NCI-H2029 (cell line): ENCODE results near the gene TMEM41B.
"Not testable (repeated sequence)": the region's sequence is repeated elsewhere in the genome, so short reads cannot be mapped to it uniquely, and the experiment has no call there.

Source experiments
- DNase-seq: peaks from one replicate; lab custom pipeline; 2025; lab: John Stamatoyannopoulos, UW

Gene TMEM41B, protein sequence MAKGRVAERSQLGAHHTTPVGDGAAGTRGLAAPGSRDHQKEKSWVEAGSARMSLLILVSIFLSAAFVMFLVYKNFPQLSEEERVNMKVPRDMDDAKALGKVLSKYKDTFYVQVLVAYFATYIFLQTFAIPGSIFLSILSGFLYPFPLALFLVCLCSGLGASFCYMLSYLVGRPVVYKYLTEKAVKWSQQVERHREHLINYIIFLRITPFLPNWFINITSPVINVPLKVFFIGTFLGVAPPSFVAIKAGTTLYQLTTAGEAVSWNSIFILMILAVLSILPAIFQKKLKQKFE

DNA sequence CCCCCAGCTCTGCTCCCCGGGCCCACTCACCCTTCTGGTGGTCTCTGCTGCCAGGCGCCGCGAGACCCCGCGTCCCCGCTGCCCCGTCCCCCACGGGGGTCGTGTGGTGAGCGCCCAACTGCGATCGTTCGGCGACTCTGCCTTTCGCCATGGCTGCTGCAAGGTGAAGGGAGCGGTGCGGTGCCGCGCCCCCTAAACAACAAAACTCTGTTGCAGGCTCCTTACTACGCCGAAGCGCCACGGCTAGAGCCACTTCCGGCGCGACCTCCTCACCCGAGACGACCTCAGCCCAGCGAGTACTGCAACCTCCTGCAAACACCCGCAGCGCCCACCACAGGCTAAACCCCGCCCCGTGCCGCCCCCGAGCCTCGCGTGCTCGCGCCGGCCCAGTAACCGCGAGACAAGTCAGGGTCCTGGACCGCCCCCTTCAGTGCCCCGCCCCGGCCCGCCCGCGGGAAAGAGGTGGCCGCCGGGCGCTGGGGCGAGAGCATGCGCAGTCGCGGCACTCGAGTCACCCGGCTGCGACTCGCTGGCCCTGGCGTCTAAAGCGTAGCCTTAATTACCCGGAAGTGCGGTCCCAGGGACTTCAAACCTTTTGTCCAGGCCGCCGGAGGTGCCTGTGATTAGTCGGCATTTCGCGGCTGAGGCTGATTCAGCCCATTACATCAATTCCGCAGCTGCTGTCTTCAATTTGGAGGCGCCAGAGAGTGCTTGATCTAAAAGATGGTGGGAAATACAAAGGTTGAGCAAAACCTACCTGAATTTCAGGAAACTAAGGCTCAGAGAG, at the start of gene TMEM41B:
Gene TMEM41B (minus strand): TSS at position 303 of the 787 bp plus-strand sequence. CDS start 152 bp downstream, at position 151.
- DNase-seq, result peak; percentile 99

DNA sequence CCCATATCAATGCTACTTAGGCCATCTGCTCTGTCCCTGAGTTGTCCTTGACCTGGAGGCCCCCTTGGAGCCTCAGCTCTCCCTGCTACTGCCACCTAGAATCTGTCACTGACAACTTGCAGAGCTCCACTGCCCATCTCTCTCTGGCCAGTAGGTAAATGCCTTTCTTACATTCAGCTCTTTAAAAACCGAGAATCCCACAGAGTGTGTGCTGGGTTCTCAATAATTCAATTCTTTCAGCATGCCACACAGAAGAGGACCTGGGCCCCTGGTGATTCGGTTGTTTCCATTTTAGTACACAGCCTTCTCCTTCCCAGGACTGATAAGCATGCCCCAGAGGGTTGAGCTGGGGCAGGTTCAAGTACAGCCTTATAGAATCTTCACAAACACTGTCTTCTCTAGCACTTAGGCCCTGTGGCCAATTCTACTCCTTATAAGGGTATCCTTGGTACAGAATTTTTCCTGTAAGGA, 48.0 kb upstream of the TMEM41B start:
- DNase-seq, result no peak

GRCh38 chr11:9360862-9361622, 46.6 kb upstream of the TMEM41B start:
- not testable (repeated sequence) for DNase-seq

- DNase-seq, result no peak
Observed at GRCh38 chr11:9357041-9357440, 42.6 kb upstream of the TMEM41B start.

DNA sequence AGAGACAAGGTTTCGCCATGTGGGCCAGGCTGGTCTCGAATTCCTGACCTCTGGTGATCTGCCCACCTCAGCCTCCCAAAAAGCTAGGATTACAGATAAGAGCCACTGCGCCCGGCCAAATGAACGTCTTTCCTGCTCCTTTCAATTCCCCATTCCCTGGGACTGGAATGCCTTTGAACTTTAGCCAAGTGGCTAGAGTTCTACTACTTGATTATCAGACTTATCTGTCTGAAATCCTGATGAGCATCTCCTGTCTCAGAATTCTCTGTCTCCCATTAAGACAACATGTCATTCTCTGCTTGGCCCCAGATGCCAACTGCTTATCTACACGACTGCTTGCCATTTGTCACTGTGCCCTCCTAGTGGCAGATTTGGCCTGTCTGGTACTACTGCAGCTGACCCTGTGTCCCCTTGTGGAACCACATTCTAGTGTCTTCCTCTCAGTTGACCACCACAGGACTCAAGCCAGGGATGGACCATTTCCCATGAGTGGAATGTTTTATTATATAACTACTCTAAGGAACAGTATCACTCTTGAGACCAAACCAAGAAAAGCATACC, 37.0 kb upstream of the TMEM41B start:
- no peak for DNase-seq

- DNase-seq, result not testable (repeated sequence)
Observed at GRCh38 chr11:9347779-9348178, 33.4 kb upstream of the TMEM41B start.

DNA sequence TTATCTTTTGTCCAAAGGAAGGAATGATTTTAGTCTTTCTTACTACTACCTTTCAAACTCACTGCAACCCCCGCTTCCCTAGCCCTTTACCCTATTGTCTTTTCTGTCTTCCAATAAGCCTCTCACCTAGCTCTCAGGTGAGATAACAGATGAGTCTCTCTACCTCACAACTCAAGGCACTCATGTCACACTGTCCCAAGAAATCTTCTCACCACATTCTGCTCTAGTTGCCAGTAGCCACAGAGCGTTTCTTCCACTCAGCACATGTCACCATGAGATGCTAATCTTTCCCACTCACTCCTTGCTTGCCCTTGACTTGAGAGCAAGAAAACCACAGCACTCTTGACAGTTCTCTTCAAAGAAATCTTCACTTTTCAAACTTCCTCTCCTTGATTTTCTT, 32.7 kb upstream of the TMEM41B start:
- no peak for DNase-seq

GRCh38 chr11:9344061-9344680, 29.8 kb upstream of the TMEM41B start:
- no peak for DNase-seq

DNA sequence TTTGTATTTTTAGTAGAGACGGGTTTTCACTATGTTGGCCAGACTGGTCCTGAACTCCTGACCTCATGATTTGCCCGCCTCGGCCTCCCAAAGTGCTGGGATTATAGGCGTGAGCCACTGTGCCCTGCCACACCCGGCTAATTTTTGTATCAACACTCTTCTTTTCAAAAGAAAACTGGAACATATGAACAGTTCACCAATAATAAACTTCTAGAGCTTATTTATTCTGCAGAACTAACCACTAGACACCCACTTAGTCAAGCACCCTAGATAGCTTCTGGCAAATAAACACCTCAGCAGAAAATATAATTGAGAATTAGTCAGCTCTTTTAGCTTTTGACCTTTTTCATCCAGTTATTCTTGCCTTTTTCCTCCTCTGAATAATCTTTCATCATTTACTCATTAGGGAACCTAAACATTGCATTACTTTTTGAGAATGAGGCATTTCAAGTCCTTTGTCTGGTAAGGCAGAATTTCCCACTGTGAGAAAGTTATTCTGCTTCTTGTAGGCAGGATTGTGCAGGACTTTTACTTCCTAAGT, 27.3 kb upstream of the TMEM41B start:
- no peak for DNase-seq

DNA sequence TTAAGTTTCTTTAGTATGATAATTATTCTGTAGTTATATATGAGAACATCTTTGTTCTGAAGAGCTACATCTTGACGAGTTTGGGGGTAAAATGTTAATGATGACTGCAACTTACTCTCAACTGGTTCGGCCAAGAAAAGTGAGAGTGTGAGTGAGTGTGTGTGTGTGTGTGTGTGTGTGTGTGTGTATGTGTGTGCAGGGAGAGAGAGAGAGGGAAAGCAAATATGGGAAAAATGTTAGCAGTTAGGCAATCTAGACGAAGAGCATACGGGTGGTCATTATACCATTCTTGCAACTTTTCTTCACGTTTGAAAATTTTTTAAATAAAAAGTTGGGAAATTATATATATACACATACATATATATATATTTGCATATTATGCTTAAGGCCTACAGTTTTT, 18.3 kb upstream of the TMEM41B start:
- DNase-seq, result no peak

- DNase-seq, result no peak
Observed at GRCh38 chr11:9330387-9331384, 16.3 kb upstream of the TMEM41B start.

GRCh38 chr11:9320047-9320446, 5.7 kb upstream of the TMEM41B start:
- no peak for DNase-seq

DNA sequence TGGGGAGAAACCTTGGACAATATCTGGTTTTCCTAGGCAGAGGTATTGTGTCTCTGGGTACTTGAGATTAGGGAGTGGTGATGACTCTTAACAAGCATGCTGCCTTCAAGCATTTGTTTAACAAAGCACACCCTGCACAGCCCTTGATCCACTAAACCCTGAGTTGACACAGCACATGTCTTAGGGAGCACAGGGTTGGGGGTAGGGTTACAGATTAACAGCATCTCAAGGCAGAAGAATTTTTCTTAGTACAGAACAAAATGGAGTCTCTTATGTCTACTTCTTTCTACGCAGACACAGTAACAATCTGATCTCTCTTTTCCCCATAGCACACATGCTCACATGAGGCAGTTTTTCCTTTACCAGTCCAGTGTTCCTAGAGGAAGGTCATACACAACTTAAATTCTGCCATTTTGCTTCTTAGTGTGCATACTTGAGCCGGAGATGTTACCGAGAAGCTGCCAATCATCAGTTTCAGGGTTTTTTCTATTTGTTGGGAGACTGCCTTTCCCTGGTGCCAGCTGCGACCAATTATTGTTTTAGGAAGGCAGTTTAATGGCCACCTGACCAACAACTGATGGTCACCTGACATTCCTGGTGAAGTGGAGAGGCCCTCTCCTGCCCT, 5.1 kb upstream of the TMEM41B start:
- DNase-seq, result not testable (repeated sequence)

- not testable (repeated sequence) for DNase-seq
Observed at GRCh38 chr11:9318442-9319376, 4.3 kb upstream of the TMEM41B start.

- no peak for DNase-seq
Observed at GRCh38 chr11:9316334-9316733, 1.9 kb upstream of the TMEM41B start.

DNA sequence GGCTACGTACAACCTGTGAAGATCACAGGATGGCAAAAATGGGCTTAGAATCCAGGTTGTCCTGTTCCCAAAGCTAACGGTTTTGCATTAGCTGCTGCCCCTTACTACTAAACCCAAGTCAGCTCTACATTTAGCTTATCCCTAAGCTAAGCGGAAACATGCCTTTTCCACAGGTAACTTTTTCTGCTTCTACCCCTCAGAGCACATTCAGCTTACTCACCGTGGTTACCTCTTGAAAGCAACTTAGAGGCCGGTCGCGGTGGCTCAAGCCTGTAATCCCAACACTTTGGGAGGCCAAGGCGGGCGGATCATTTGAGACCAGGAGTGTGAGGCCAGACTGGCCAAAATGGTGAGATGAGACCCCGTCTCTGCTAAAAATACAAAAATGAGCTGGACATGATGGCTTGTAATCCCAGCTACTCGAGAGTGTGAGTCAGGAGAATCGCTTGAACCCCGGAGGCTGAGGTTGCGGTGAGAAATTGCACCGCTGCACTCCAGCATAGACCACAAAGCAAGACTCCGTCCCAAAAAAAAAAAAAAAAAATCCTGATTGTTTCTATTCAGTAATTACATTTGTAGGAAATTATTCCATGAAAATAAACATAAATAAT, 790 bp upstream of the TMEM41B start:
- no peak for DNase-seq

DNA sequence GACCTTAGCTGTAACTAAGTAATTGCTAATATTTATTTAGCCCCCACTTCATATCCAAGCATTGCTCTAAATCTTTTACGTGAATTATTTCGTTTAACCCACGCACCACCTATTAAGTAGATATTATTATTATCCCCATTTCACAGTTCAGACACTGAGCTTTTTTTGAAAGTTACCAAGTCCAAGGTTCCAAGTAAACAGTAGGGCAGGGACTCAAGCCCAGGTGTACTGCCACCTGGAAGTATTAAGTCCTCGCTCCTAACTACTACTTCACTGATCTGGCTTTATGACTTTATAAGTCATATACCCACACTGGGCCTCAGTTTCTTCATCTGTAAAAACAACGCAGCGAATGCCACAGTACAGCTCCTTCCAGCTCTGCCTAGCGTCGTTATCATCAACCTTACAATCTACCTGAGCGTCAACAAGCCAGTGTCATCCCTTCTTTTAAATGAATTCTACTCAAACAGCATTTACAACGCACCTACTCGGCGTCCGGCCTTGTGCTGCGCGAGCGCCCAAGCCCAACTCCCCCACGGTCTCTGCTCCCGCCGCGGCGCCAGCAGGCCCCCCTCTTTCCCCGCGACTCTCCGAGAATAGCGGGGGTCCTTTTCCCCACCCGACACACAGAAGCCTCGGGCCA, 624 bp downstream of the TMEM41B start:
- no peak for DNase-seq
